ENCODE data around the gene CDCA8. TPM values are rescaled to one million over a fixed set of nuclear protein-coding genes. Genes with fewer than 3 reads are reported as not detected.

The CDCA8 gene
- total RNA-seq, 1 experiment from 2014 or later: 57.9 TPM

DNA sequence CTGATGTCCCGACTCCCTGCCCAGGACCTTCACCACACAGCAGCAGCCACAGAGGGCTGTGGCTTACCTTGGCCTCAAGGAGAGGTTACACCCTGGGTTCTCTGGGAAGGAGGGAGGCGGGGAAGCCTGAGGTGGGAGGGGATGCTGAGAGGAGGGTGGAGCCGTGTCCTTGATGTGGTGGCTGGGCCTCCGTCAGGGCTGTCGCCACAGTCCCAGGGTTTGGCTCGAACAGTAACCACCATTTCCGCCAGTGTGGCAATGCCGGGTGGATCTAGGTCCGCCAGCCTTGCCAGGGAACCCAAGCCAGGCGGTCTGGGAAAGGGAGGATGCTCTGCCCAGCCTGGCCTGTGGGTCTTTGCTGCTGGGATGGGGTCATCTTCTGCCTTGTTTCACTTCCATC, 18.4 kb upstream of the CDCA8 start:
- Histone ChIP-seq H3F3A (ENCODE audit: insufficient read depth, low read depth) (no peaks in the 10 kb centered on the region), H3K4me3 (no peak overlapping the region), H3K79me2 (ENCODE audit: low read depth) (no peaks in the 10 kb centered on the region), H4K20me1 (ENCODE audit: insufficient read depth) (no peaks in the 10 kb centered on the region), H3K27me3 (ENCODE audit: insufficient read depth, low read depth) (peaks cover 41% of the 10 kb centered on the region), H3K27ac (no peak overlapping the region), H3K9me3 (ENCODE audit: insufficient read depth, low read depth) (no peaks in the 10 kb centered on the region), H3K9me2 (ENCODE audit: insufficient read depth) (no peaks in the 10 kb centered on the region), H3K4me1 (replicated peaks; ENCODE audit: insufficient read depth) (no peaks in the 10 kb centered on the region), H3K4me2 (no peak overlapping the region), H2AFZ (no peak overlapping the region), H3K36me3 (ENCODE audit: low read depth) (no peaks in the 10 kb centered on the region)
- intact Hi-C loops (cut with micrococcal nuclease; ENCODE audit: unreplicated experiment): no loop called here
- ChIA-PET CTCF (no interaction called here), POLR2A (ENCODE audit: unreplicated experiment) (no interaction called here)
- no peak for DNase-seq
- TF ChIP-seq EZH2 (IDR thresholded peaks at IDR 0.05; ENCODE audit: low read depth): no peak
- TF ChIP-seq, protein P1, sequence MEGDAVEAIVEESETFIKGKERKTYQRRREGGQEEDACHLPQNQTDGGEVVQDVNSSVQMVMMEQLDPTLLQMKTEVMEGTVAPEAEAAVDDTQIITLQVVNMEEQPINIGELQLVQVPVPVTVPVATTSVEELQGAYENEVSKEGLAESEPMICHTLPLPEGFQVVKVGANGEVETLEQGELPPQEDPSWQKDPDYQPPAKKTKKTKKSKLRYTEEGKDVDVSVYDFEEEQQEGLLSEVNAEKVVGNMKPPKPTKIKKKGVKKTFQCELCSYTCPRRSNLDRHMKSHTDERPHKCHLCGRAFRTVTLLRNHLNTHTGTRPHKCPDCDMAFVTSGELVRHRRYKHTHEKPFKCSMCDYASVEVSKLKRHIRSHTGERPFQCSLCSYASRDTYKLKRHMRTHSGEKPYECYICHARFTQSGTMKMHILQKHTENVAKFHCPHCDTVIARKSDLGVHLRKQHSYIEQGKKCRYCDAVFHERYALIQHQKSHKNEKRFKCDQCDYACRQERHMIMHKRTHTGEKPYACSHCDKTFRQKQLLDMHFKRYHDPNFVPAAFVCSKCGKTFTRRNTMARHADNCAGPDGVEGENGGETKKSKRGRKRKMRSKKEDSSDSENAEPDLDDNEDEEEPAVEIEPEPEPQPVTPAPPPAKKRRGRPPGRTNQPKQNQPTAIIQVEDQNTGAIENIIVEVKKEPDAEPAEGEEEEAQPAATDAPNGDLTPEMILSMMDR (conservative IDR thresholded peaks at IDR 0.05): no peak
- BruUV-seq (replicated peaks): no TSS peak

DNA sequence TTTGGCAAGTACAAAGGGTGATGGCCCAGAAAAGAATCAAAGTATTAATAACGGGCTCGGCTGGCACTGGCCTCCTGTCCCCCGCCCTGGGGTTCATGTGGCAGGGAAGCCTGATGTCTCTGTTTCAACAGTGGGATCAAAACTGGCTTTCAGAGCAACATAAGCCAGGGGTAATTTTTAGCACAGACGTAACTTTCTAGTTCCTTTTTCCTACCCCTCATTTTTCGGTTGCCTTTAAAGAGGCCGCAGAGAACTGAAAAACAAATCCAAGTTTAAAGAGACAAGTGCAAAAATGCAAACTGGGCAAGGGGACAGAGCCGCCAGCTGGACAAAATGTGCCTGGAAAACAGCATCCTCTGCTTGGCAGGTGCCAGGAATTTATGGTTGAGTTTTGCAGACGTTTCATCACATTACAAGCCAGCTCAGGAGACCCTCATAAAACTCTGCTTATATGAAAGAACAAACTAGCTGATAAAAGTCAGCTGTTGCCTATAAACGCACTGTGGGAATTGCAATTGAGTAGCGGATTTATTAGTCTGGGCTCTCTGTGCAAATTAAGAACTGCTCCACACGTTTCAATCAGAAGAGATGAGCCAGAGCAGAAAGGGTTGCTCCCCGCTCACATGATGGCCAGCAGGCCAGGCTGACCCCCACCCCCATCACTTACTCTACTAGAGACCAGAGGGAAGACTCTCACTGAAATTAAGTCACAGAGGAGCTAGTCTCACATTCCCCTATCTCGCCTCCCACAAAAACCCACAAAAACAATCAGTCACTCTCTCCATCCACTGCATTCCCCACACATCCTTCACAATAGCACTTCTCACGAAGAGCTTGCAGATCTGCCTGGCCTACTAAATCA, 15.8 kb upstream of the CDCA8 start:
- TF ChIP-seq, protein P1 (conservative IDR thresholded peaks at IDR 0.05): no peak
- TF ChIP-seq EZH2 (IDR thresholded peaks at IDR 0.05; ENCODE audit: low read depth): no peak
- no TSS peak for BruUV-seq (replicated peaks)
- Histone ChIP-seq H3F3A (ENCODE audit: insufficient read depth, low read depth) (no peaks in the 10 kb centered on the region), H3K27ac (no peak overlapping the region), H3K79me2 (ENCODE audit: low read depth) (no peaks in the 10 kb centered on the region), H3K9me2 (ENCODE audit: insufficient read depth) (no peaks in the 10 kb centered on the region), H3K4me1 (replicated peaks; ENCODE audit: insufficient read depth) (no peaks in the 10 kb centered on the region), H3K9me3 (ENCODE audit: insufficient read depth, low read depth) (no peaks in the 10 kb centered on the region), H3K4me3 (no peak overlapping the region), H3K36me3 (ENCODE audit: low read depth) (peaks cover 7% of the 10 kb centered on the region; the same call in 1 of the 2 replicates), H3K27me3 (ENCODE audit: insufficient read depth, low read depth) (peaks cover 19% of the 10 kb centered on the region), H2AFZ (no peak overlapping the region), H3K4me2 (no peak overlapping the region), H4K20me1 (ENCODE audit: insufficient read depth) (no peaks in the 10 kb centered on the region)
- no peak for DNase-seq
- POLR2A ChIA-PET (ENCODE audit: unreplicated experiment): no interaction called here
- CTCF ChIA-PET: no interaction called here
- intact Hi-C loops (cut with micrococcal nuclease; ENCODE audit: unreplicated experiment): no loop called here

DNA sequence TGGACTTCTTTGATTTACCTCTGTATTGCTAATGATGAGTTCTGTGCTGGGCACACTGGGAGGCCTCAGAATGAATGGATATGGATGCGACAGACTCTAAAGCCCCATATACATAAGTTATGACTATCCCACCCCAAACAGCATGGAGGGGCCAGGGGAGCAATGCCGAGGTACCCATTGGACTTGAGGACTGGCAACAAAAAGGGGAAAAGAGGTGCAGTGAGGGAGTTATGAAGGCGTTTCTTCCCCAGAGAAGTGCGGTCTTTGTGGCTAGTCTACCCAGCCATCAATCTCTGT, 15.2 kb upstream of the CDCA8 start:
- no peak for TF ChIP-seq EZH2 (IDR thresholded peaks at IDR 0.05; ENCODE audit: low read depth)
- TF ChIP-seq, protein P1 (conservative IDR thresholded peaks at IDR 0.05): no peak
- intact Hi-C loops (cut with micrococcal nuclease; ENCODE audit: unreplicated experiment): no loop called here
- Histone ChIP-seq H3K9me2 (ENCODE audit: insufficient read depth) (no peaks in the 10 kb centered on the region), H4K20me1 (ENCODE audit: insufficient read depth) (no peaks in the 10 kb centered on the region), H3K4me1 (replicated peaks; ENCODE audit: insufficient read depth) (no peaks in the 10 kb centered on the region), H2AFZ (no peak overlapping the region), H3K9me3 (ENCODE audit: insufficient read depth, low read depth) (no peaks in the 10 kb centered on the region), H3K79me2 (ENCODE audit: low read depth) (no peaks in the 10 kb centered on the region), H3K4me2 (no peak overlapping the region), H3F3A (ENCODE audit: insufficient read depth, low read depth) (no peaks in the 10 kb centered on the region), H3K27ac (no peak overlapping the region), H3K4me3 (no peak overlapping the region), H3K36me3 (ENCODE audit: low read depth) (peaks cover 10% of the 10 kb centered on the region; the same call in 1 of the 2 replicates), H3K27me3 (ENCODE audit: insufficient read depth, low read depth) (peaks cover 13% of the 10 kb centered on the region)
- ChIA-PET POLR2A (ENCODE audit: unreplicated experiment) (no interaction called here), CTCF (no interaction called here)
- BruUV-seq (replicated peaks): no TSS peak
- no peak for DNase-seq

All from PC-9 (cell line).